IMR-90 (cell line): ENCODE results near the gene EDEM1.
A peak's percentile ranks its signal among the peaks of the same experiment; 100 is the strongest.

ENCODE experiments used
- CEBPB ChIP-seq: IDR thresholded peaks from 2 replicates; pipeline ENCODE4 v1.6.1; 2012; ENCODE audit warnings: low read depth, low read length, improper control_type of control experiment
- POLR2A ChIP-seq: IDR thresholded peaks from 2 replicates; pipeline ENCODE4 v1.6.1; 2012; ENCODE audit warnings: mild to moderate bottlenecking, low read depth, low read length
- TF ChIP-seq, protein P1 (sequence below): conservative IDR thresholded peaks from 2 replicates; pipeline ENCODE4 v1.5.1; 2012; ENCODE audit warnings: mild to moderate bottlenecking, low read depth, low read length, improper control_type of control experiment

DNA sequence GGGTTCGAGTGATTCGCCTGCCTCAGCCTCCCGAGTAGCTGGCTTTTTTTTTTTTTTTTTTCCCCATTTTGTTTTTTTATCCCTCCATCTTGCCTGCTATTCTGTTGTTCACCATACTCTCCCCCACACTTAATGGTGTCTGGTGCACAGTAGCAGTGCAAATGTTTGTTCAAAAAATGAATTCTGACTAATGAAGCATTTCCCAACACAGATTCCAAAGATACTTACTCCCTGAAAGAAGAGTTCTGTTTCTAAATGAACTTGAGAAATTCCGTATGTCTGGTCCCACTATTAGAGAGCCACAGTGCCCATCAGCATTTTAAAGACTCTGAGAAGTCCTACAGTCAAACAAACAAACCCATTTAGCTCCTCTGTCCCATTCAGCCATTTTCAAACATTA, 9.5 kb downstream of the EDEM1 start:
- TF ChIP-seq, protein P1, sequence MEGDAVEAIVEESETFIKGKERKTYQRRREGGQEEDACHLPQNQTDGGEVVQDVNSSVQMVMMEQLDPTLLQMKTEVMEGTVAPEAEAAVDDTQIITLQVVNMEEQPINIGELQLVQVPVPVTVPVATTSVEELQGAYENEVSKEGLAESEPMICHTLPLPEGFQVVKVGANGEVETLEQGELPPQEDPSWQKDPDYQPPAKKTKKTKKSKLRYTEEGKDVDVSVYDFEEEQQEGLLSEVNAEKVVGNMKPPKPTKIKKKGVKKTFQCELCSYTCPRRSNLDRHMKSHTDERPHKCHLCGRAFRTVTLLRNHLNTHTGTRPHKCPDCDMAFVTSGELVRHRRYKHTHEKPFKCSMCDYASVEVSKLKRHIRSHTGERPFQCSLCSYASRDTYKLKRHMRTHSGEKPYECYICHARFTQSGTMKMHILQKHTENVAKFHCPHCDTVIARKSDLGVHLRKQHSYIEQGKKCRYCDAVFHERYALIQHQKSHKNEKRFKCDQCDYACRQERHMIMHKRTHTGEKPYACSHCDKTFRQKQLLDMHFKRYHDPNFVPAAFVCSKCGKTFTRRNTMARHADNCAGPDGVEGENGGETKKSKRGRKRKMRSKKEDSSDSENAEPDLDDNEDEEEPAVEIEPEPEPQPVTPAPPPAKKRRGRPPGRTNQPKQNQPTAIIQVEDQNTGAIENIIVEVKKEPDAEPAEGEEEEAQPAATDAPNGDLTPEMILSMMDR, result no peak
- no peak for TF ChIP-seq POLR2A
- TF ChIP-seq CEBPB, result peak; percentile 67
